ENCODE measurements around the gene TENM4.
"Not testable (repeated sequence)": the region's sequence is repeated elsewhere in the genome, so short reads cannot be mapped to it uniquely, and the experiment has no call there.

TENM4 gene

GRCh38 chr11:79212741-79213190 is 228.1 kb downstream of the TENM4 start:
- DNase-seq (ENCODE audit: low read depth, low spot score) = peak; percentile 32

DNA sequence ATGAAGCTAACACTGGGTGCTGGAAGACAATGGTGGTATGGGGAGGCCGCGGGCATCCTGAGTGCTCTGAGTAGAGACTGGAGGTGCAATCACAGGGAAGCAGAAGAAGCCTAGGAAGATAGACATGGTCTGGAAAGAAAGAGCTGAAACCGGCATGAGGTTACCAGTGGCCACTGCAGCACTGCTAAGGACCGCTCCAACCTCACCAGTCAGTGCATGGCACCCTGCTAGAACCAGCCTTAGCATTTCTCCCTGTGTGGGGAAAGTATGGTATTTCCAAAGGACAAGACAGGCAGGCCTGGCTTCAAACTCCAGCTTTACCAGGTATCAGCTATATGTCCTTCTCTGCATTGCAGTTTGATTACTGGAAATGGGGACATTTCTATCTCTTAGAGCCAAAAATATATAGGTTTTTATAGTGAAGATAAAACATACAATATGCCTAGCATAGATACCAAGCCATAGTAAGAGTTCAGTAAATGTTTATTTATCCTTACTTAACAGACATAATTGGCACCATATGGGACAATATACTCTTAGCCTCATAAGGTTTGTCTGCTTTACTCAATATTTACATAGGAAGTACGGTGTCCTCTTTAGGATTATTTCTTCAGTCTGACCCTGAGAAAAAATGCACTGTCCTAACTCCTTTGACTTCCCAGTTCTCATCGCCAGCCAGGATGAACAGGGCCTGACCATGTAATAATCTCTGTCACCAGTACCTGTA is 231.1 kb downstream of the TENM4 start:
- no peak for DNase-seq (ENCODE audit: low read depth, low spot score)

DNA sequence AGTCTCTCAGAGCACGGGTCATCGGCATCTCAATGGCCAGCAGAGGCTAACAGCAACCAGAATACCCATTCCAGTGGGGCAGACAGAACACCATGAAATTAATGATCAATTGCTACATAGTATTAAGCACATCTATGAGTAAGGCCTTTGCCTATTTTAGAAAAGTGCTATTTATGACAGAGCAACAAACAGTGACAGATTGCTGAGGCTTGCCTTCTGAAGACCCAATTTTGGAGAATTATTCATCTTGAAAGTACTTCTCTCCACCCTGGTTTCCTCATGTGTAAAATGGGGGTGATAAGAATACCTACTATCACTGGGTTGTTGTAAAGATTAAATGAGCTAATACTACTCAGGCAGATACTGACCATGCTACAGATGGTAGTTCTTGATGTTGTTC is 232.7 kb downstream of the TENM4 start:
- DNase-seq (ENCODE audit: low read depth, low spot score) = no peak

DNA sequence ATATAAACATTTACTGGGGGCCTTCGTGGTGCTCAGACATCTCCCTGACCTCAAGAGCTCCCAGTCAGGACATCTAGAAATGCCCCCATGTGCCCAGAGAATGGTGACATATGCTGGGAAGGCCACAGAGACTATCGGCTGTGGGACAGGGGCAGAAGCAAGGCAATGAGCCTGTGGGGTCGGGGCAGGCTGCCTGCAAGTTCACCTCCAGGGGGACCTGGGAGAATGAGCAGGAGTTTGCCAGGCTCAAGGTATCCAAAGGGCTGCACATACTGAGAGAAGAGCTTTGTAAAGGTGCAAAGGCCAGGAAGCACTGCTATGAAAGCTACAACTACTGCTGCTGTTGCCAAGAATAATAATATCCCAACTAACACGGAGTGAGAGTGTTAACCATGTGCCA is 233.9 kb downstream of the TENM4 start:
- DNase-seq (ENCODE audit: low read depth, low spot score) = peak; percentile 17

DNA sequence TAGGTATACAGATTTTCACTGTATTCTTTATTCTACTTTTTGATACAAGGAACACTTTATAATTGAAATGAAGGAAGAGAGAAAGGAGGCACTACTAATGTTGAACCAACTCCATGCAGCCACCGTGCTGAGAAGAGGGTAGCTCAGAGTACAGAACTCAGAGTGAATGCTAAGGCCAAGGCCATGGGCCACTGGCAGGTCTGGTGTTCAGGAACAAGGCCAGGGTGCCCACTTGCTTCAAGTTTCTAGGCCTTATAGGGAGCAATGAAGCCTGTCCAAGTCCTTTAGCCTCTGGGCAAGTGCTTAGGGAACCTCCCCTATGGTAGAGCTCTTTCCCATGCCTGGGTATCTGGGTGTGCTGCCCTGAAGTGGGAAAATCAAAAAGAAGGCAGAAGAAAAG is 235.0 kb downstream of the TENM4 start:
- no peak for DNase-seq (ENCODE audit: low read depth, low spot score)

- no peak for DNase-seq (ENCODE audit: low read depth, low spot score)
Measured at GRCh38 chr11:79201677-79202347, 239.0 kb downstream of the TENM4 start.

- no peak for DNase-seq (ENCODE audit: low read depth, low spot score)
Measured at GRCh38 chr11:79200398-79201070, 240.3 kb downstream of the TENM4 start.

DNA sequence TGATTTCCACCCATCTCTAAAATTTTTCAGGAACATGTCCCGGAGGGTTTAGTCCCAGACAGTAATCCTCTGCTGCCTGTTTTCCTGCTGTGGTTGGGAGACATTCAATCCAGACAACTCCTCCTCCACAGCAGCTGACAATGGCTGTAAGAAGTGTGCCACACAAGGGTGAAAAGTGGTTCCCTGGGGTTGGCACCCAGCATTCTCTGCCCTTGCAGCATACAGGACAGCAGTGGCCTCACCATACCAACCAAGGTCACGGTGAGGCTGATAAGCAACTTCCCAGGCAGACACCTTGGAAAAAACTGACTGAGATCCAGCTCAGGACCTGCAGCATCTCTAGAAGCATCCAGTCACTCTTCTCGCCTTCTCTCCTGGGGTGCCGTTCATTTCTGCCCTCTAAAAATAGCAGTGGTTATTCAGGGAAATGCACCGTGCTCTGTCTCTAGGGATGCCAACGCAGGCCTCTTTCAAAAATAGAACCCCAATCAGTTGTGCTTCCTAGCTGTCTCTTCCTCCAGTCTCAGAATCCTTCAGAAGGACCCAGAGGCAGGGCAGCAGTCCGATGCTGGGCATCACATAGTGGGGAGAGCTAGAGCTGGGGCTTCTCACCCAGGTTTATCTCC is 241.0 kb downstream of the TENM4 start:
- DNase-seq (ENCODE audit: low read depth, low spot score) = no peak

DNA sequence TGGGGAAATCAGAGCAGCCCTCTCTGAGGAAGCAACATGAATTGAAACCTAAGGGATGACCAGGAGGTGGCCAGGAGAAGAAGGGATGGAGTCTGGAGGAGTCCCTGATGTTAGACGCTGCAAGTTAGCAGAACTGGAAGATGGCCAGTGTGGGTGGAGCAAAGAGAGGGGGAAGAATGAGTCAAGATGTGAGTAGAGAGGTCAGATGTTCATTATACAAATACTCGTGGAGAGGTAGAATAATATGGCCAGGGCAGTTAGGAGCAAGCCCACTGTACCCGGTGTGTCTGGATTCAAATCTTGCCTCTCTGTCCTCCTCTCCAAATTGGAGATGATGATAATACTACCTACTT is 242.0 kb downstream of the TENM4 start:
- no peak for DNase-seq (ENCODE audit: low read depth, low spot score)

DNA sequence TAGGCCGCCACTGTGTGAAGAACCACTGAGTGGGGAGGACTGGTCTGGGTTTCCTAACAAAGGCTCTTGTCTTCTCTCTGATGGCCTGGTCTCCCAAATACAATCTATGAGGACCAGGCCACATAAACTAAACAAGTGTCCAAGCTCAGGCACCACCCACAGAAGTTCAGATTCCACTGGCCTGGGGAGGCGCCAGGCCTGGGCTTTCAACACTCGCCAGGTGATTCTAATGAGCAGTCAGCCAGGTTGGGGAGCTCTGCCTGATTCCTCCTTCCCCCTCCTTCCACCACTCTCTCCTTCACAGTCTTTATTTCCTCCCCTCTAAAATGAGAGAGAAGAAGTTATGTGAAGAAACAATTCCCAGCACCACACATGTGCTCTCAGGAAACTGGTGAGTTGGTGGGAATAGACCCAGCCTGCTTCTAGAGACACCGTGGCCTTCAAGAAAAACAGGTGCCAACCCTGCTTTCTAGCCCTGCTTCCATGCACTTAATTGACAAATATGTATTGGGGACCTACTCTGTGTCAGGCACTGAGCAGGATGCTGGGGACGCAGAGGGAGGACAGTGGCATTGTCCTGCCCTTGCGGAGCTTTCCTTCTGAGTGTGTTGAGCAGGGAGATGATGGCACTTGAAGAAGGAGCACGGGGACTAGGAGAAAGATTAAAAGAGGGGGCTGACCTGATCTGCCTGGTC is 242.5 kb downstream of the TENM4 start:
- no peak for DNase-seq (ENCODE audit: low read depth, low spot score)

DNA sequence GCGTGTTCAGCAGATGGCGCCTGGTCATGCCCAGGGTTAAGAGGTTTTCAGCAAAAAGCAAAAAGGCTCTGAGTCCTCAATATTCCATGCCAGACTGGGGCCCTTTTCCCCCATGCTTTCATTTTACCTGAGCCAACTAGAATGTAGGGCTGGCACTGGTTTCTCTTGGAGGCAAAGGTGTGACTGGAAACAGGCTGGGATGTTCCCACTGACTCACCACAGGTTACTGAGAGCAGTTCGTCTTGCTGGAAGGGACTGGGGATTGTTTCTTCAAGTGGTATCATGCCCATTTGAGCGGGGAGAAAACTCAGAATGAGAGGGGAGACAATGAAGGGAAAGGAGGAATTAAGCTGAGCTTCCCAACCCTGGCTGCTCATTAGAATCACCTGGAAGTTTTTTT is 243.9 kb downstream of the TENM4 start:
- no peak for DNase-seq (ENCODE audit: low read depth, low spot score)

DNA sequence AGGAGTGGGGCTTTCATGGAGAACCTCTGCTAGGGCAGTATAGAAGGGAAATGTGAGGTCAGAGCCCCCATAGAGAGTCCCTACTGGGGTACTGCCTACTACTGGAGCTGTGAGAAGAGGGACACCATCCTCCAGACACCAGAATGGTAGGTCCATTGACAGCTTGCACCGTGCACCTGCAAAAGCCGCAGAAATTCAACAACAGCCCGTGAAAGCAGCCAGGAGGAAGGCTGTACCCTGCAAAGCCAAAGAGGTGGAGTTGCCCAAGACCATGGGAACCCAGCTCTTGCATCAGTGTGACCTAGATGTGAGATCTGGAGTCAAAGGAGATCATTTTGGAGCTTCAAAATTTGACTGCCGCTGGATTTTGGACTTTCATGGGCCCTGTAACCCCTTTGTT is 245.6 kb downstream of the TENM4 start:
- no peak for DNase-seq (ENCODE audit: low read depth, low spot score)

GRCh38 chr11:79193663-79194310 is 247.0 kb downstream of the TENM4 start:
- no peak for DNase-seq (ENCODE audit: low read depth, low spot score)

- no peak for DNase-seq (ENCODE audit: low read depth, low spot score)
Measured at GRCh38 chr11:79192836-79193235, 248.0 kb downstream of the TENM4 start.

- not testable (repeated sequence) for DNase-seq (ENCODE audit: low read depth, low spot score)
Measured at GRCh38 chr11:79191716-79192115, 249.1 kb downstream of the TENM4 start.

GRCh38 chr11:79190553-79190952 is 250.3 kb downstream of the TENM4 start:
- not testable (repeated sequence) for DNase-seq (ENCODE audit: low read depth, low spot score)

- no peak for DNase-seq (ENCODE audit: low read depth, low spot score)
Measured at GRCh38 chr11:79189601-79190000, 251.2 kb downstream of the TENM4 start.

DNA sequence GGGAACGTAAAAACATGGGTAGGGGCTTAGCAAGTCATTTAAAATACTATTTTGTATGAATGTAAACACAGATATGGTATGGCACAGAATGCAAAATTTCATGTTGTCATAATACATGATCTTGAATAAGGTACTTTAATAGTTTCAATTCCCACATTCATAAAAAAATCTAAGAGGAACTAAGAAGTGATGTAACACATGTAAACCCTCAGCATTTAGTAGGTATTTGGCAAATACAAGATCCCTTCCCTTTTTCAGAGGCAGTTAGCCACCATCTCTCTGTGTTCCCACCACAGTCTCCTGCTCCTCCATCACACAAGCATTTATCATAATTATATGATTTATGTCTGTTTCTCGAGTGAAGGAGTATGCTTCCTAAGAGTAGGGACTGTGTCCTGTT is 251.8 kb downstream of the TENM4 start:
- no peak for DNase-seq (ENCODE audit: low read depth, low spot score)

- no peak for DNase-seq (ENCODE audit: low read depth, low spot score)
Measured at GRCh38 chr11:79186669-79187068, 254.2 kb downstream of the TENM4 start.

DNA sequence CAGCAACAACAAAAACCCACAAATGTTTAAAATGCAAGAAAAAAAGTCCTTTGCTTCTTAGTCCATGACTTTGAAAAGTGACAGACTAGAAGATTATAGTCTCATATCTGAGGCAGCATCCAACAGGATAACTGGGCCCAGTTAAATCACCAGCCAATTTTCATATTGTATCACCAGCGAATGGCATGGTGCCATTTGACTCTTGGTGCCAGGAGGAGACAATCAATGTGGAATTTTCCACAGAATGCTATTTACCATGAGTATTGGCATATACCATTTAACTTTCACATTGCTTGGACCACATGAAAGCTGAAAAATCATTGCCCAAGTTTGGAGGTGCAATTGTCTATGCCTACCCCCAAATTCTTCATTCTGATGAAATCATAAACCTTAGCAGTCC is 255.5 kb downstream of the TENM4 start:
- no peak for DNase-seq (ENCODE audit: low read depth, low spot score)

DNA sequence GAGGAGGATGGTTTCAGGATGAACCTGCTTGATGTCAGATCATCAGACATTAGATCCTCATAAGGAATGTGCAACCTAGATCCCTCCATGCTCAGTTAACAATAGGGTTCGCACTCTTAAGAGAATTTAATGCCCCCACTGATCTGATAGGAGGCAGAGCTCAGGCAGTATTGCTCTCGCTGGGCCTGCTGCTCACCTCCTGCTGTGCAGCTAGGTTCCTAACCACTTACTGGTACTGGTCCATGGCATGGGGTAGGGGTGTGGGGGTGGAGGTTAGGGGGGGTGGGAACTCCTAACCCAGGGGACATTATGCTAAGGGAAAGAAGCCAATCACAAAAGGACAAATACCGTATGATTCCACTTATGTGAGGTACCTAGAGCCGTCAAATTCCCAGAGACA is 256.5 kb downstream of the TENM4 start:
- no peak for DNase-seq (ENCODE audit: low read depth, low spot score)
